SK-N-SH (cell line): ENCODE measurements around the gene KRTAP20-3. TPM values are rescaled to one million over a fixed set of nuclear protein-coding genes. Genes with fewer than 3 reads are reported as not detected.

Experiments
- CTCF ChIA-PET: fragments of 300-600, 350-600 bp; formaldehyde crosslinking; extraction: SDS; loops from one replicate; lab custom pipeline; 2021; lab: Yijun Ruan, JAX
- POLR2A ChIA-PET: fragments of 350-600 bp; sonication (Branson Sonifier 250); formaldehyde crosslinking; extraction: SDS; loops from one replicate; lab custom pipeline; 2020; ENCODE audit warnings: antibody characterized with exemption, inconsistent platforms; lab: Yijun Ruan, JAX
- DNase-seq: peaks from one replicate; pipeline ENCODE4 v3.0.0; 2012
- H2AFZ ChIP-seq: fragments of 200-600 bp; sonication (generic); 2 replicates; pipeline ENCODE4 v1.8.1; 2016; ENCODE audit warnings: antibody characterized with exemption, mild to moderate bottlenecking, low read depth
- H3F3A ChIP-seq: fragments of 200-600 bp; sonication (generic); replicated peaks from 2 replicates; pipeline ENCODE3; 2016; ENCODE audit warnings: antibody characterized with exemption, mild to moderate bottlenecking; ENCODE audit not compliant: insufficient read depth
- H3K27ac ChIP-seq, 2 experiments: fragments of 200-500 bp in 1 of 2; fragments of 200-600 bp in 1 of 2; sonication (Bioruptor generic) in 1 of 2; sonication (generic), shearing (Covaris generic) in 1 of 2; 2 replicates each; pipeline versions ENCODE4 v1.5.1 to v1.6.1; 2014 to 2016; ENCODE audit warnings: low read depth in 2 of 2, inconsistent platforms in 1 of 2, low read length in 1 of 2, mild to moderate bottlenecking in 1 of 2, mixed read lengths in 1 of 2
- H3K27me3 ChIP-seq: fragments of 200-600 bp; sonication (generic), shearing (Covaris generic); 2 replicates; pipeline ENCODE4 v1.6.1; 2016; ENCODE audit warnings: mixed run types; ENCODE audit not compliant: insufficient read depth
- H3K36me3 ChIP-seq, 2 experiments: fragments of 200-500 bp in 1 of 2; fragments of 200-600 bp in 1 of 2; sonication (Bioruptor generic) in 1 of 2; sonication (generic) in 1 of 2; replicated peaks in 1 of 2; 2 replicates each; pipeline versions ENCODE3 to v1.5.1; 2014 to 2016; ENCODE audit warnings: low read length in 1 of 2, mild to moderate bottlenecking in 1 of 2; ENCODE audit not compliant: insufficient read depth in 2 of 2, control insufficient read depth in 1 of 2
- H3K4me1 ChIP-seq, 2 experiments: fragments of 200-500 bp in 1 of 2; fragments of 200-600 bp in 1 of 2; sonication (Bioruptor generic) in 1 of 2; sonication (generic), shearing (Covaris generic) in 1 of 2; 2 replicates each; pipeline versions ENCODE4 v1.5.1 to v1.6.1; 2014 to 2016; ENCODE audit warnings: low read depth in 1 of 2, low read length in 1 of 2, mixed run types in 1 of 2; ENCODE audit not compliant: insufficient read depth in 2 of 2, control insufficient read depth in 1 of 2
- H3K4me2 ChIP-seq: fragments of 200-600 bp; sonication (generic), shearing (Covaris generic); 2 replicates; pipeline ENCODE4 v1.6.1; 2017; ENCODE audit warnings: mixed run types
- H3K4me3 ChIP-seq, 2 experiments: fragments of 200-500 bp in 1 of 2; fragments of 200-600 bp in 1 of 2; sonication (Bioruptor generic) in 1 of 2; sonication (generic), shearing (Covaris generic) in 1 of 2; 2 replicates each; pipeline versions ENCODE4 v1.5.1 to v1.8.1; 2014 to 2016; ENCODE audit warnings: low read depth in 2 of 2, inconsistent platforms in 1 of 2, low read length in 1 of 2, mild to moderate bottlenecking in 1 of 2, mixed read lengths in 1 of 2, moderate library complexity in 1 of 2
- H3K79me2 ChIP-seq: fragments of 200-600 bp; sonication (generic); 2 replicates; pipeline ENCODE4 v1.8.1; 2017; ENCODE audit warnings: mild to moderate bottlenecking; ENCODE audit not compliant: insufficient read depth
- H3K9ac ChIP-seq: fragments of 200-600 bp; sonication (generic); 2 replicates; pipeline ENCODE4 v1.6.1; 2017; ENCODE audit warnings: mixed run types
- H3K9me2 ChIP-seq: fragments of 200-600 bp; sonication (generic); 2 replicates; pipeline ENCODE4 v1.6.1; 2017; ENCODE audit warnings: mixed run types
- H3K9me3 ChIP-seq: fragments of 200-600 bp; sonication (generic); 2 replicates; pipeline ENCODE4 v1.6.1; 2017; ENCODE audit warnings: mixed run types, mild to moderate bottlenecking, moderate library complexity
- H4K20me1 ChIP-seq: fragments of 200-600 bp; sonication (generic); 2 replicates; pipeline ENCODE4 v1.6.1; 2017; ENCODE audit warnings: mild to moderate bottlenecking, mixed run types; ENCODE audit not compliant: insufficient read depth
- EZH2phosphoT487 ChIP-seq: fragments of 200-600 bp; sonication (generic); IDR thresholded peaks from 2 replicates; pipeline ENCODE4 v1.6.1; 2017; ENCODE audit warnings: low read depth, mixed run types, mild to moderate bottlenecking, antibody characterized with exemption, moderate library complexity, borderline replicate concordance
- FOSL2 ChIP-seq: IDR thresholded peaks from 2 replicates; pipeline ENCODE4 v1.4.0; 2012; ENCODE audit warnings: low read depth, mild to moderate bottlenecking, moderate library complexity, borderline replicate concordance
- FOXJ3 ChIP-seq: sonication (generic); formaldehyde crosslinking; IDR thresholded peaks from 2 replicates; pipeline ENCODE4 v1.5.1; 2020; ENCODE audit warnings: mild to moderate bottlenecking, missing genetic modification reagents
- FOXM1 ChIP-seq: IDR thresholded peaks from 2 replicates; pipeline ENCODE4 v1.4.0; 2012; ENCODE audit warnings: low read depth, mild to moderate bottlenecking
- GABPA ChIP-seq: IDR thresholded peaks from 2 replicates; pipeline ENCODE4 v1.4.0; 2012; ENCODE audit warnings: low read depth, mild to moderate bottlenecking
- MEF2A ChIP-seq: IDR thresholded peaks from 2 replicates; pipeline ENCODE4 v1.4.0; 2012; ENCODE audit warnings: low read depth, borderline replicate concordance
- NRF1 ChIP-seq: IDR thresholded peaks from 2 replicates; pipeline ENCODE4 v1.6.1; 2012; ENCODE audit warnings: low read depth, mild to moderate bottlenecking, low read length
- POLR2AphosphoS5 ChIP-seq: IDR thresholded peaks from 2 replicates; pipeline ENCODE4 v1.6.1; 2012; ENCODE audit warnings: low read depth, low read length
- SIN3A ChIP-seq: IDR thresholded peaks from 2 replicates; pipeline ENCODE4 v1.6.1; 2012; ENCODE audit warnings: low read depth, mild to moderate bottlenecking, low read length, moderate library complexity, borderline replicate concordance
- SMC3 ChIP-seq: IDR thresholded peaks from 2 replicates; pipeline ENCODE4 v1.6.1; 2012; ENCODE audit warnings: low read depth, low read length, improper control_type of control experiment
- YY1 ChIP-seq: IDR thresholded peaks from 2 replicates; pipeline ENCODE4 v1.4.0; 2012; ENCODE audit warnings: low read depth, mild to moderate bottlenecking
- WGBS: methylation state at CpG from one replicate; pipeline ENCODE4 v1.1.6; 2017; ENCODE audit warnings: low lambda C conversion rate; 5-methylcytosine and 5-hydroxymethylcytosine counted together
- polyA plus RNA-seq, 3 experiments: library from polyadenylated mRNA; depleted of rRNA; stranded (reverse); fragments of >200 nt; gene quantifications; 2 replicates each; pipeline ENCODE4 v1.2.3, GENCODE V29; 2012
- TF ChIP-seq, protein P1 (sequence below): IDR thresholded peaks from 2 replicates; pipeline ENCODE4 v1.4.0; 2012; ENCODE audit warnings: low read depth, borderline replicate concordance
- TF ChIP-seq, protein P2 (sequence below): IDR thresholded peaks from 2 replicates; pipeline ENCODE4 v1.4.0; 2012; ENCODE audit warnings: low read depth, borderline replicate concordance
- TF ChIP-seq, protein P3 (sequence below): fragments of 150-350 bp; IDR thresholded peaks from 2 replicates; pipeline ENCODE4 v1.6.1; 2017; ENCODE audit warnings: antibody characterized with exemption, low read length, low read depth, borderline replicate concordance
- TF ChIP-seq, protein P4 (sequence below): IDR thresholded peaks from 2 replicates; pipeline ENCODE4 v1.4.0; 2012; ENCODE audit warnings: low read depth
- TF ChIP-seq, protein P5 (sequence below): fragments of 200-600 bp; sonication (generic); IDR thresholded peaks from 2 replicates; pipeline ENCODE4 v1.6.1; 2017; ENCODE audit warnings: antibody characterized with exemption, mild to moderate bottlenecking, moderate library complexity
- TF ChIP-seq, protein P6 (sequence below): IDR thresholded peaks from 2 replicates; pipeline ENCODE4 v1.6.1; 2012; ENCODE audit warnings: mild to moderate bottlenecking, low read depth, low read length, moderate library complexity

The KRTAP20-3 gene
- polyA plus RNA-seq, 1 of the 3 experiments (the other 2 are of a cell fraction), result not detected

DNA sequence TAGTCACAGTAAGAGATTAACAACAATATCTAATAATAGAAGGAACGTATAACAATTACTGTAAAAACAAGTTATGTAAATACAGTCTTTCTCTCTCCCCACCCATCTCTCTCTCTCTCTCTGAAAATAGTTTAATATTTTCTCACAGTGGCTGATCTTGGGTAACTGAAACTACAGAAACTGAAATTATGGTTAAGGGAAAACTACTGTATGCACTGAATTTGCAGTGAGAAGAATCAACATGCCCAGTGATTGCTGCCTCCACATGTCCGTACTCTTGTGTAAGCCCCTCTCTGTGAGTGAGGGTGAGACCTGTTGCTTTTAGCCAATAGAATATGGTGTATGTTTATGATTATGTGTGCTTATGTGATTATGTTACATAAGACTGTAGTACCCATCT, 30.5 kb upstream of the KRTAP20-3 start (continued):
- TF ChIP-seq, protein P1, sequence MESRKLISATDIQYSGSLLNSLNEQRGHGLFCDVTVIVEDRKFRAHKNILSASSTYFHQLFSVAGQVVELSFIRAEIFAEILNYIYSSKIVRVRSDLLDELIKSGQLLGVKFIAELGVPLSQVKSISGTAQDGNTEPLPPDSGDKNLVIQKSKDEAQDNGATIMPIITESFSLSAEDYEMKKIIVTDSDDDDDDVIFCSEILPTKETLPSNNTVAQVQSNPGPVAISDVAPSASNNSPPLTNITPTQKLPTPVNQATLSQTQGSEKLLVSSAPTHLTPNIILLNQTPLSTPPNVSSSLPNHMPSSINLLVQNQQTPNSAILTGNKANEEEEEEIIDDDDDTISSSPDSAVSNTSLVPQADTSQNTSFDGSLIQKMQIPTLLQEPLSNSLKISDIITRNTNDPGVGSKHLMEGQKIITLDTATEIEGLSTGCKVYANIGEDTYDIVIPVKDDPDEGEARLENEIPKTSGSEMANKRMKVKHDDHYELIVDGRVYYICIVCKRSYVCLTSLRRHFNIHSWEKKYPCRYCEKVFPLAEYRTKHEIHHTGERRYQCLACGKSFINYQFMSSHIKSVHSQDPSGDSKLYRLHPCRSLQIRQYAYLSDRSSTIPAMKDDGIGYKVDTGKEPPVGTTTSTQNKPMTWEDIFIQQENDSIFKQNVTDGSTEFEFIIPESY, result no peak
- no peak for TF ChIP-seq FOXJ3 (CRISPR knock-in tag)
- TF ChIP-seq, protein P2, sequence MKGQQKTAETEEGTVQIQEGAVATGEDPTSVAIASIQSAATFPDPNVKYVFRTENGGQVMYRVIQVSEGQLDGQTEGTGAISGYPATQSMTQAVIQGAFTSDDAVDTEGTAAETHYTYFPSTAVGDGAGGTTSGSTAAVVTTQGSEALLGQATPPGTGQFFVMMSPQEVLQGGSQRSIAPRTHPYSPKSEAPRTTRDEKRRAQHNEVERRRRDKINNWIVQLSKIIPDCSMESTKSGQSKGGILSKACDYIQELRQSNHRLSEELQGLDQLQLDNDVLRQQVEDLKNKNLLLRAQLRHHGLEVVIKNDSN, result no peak

DNA sequence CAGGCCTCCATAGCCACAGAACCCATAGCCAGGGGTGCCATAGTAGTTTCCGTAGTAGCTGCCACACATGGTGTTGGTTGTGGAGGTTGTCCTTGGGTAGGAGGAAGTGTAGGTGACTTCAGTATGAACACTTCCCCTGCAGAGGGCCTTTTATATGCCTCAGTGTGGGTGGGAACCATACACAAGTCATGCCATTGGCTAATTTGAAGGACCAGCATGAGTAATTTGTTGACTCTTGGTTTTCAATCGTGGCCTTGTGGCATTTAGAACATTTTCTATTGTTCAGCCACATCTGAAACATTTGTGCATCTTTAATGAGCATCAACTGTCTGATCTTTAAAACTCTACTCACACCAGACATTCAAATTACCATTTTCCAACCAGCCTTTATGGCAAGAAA, 28.8 kb upstream of the KRTAP20-3 start, which contains the start of gene KRTAP6-1:
KRTAP6-1 (minus strand) TSS at position 95 of the 400 bp plus-strand sequence; CDS start at position 69, 26 bp downstream.
- CTCF ChIA-PET, result no interaction called here
- Histone ChIP-seq H3K27me3 (no peaks in the 10 kb centered on the region), H3K9me2 (no peaks in the 10 kb centered on the region), H4K20me1 (no peaks in the 10 kb centered on the region), H2AFZ (no peak within 1 kb of the TSS), H3K4me3 (no peak within 1 kb of the TSS), H3F3A (no peaks in the 10 kb centered on the region), H3K9ac (no peak within 1 kb of the TSS), H3K36me3 (no peaks in the 10 kb centered on the region), H3K4me1 (no peaks in the 10 kb centered on the region), H3K4me2 (no peak within 1 kb of the TSS), H3K79me2 (no peaks in the 10 kb centered on the region), H3K9me3 (no peaks in the 10 kb centered on the region), H3K27ac (no peak within 1 kb of the TSS)
- POLR2A ChIA-PET, result no interaction called here
- 14% methylated on average over 2 of the region's 2 CpGs for WGBS
- DNase-seq, result no peak
- TF ChIP-seq, protein P2, result no peak
- no peak for TF ChIP-seq POLR2AphosphoS5
- TF ChIP-seq SMC3, result no peak
- TF ChIP-seq, protein P3, sequence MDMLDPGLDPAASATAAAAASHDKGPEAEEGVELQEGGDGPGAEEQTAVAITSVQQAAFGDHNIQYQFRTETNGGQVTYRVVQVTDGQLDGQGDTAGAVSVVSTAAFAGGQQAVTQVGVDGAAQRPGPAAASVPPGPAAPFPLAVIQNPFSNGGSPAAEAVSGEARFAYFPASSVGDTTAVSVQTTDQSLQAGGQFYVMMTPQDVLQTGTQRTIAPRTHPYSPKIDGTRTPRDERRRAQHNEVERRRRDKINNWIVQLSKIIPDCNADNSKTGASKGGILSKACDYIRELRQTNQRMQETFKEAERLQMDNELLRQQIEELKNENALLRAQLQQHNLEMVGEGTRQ, result no peak
- TF ChIP-seq SIN3A, result no peak
- TF ChIP-seq FOXJ3 (CRISPR knock-in tag), result no peak
- TF ChIP-seq FOXM1, result no peak
- no peak for TF ChIP-seq MEF2A
- no peak for TF ChIP-seq FOSL2
- TF ChIP-seq, protein P4, sequence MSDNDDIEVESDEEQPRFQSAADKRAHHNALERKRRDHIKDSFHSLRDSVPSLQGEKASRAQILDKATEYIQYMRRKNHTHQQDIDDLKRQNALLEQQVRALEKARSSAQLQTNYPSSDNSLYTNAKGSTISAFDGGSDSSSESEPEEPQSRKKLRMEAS, result no peak
- TF ChIP-seq, protein P5, sequence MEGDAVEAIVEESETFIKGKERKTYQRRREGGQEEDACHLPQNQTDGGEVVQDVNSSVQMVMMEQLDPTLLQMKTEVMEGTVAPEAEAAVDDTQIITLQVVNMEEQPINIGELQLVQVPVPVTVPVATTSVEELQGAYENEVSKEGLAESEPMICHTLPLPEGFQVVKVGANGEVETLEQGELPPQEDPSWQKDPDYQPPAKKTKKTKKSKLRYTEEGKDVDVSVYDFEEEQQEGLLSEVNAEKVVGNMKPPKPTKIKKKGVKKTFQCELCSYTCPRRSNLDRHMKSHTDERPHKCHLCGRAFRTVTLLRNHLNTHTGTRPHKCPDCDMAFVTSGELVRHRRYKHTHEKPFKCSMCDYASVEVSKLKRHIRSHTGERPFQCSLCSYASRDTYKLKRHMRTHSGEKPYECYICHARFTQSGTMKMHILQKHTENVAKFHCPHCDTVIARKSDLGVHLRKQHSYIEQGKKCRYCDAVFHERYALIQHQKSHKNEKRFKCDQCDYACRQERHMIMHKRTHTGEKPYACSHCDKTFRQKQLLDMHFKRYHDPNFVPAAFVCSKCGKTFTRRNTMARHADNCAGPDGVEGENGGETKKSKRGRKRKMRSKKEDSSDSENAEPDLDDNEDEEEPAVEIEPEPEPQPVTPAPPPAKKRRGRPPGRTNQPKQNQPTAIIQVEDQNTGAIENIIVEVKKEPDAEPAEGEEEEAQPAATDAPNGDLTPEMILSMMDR, result no peak
- TF ChIP-seq EZH2phosphoT487, result no peak
- TF ChIP-seq GABPA, result no peak
- TF ChIP-seq NRF1, result no peak
- TF ChIP-seq, protein P1, result no peak
- TF ChIP-seq YY1, result no peak
- TF ChIP-seq, protein P6, sequence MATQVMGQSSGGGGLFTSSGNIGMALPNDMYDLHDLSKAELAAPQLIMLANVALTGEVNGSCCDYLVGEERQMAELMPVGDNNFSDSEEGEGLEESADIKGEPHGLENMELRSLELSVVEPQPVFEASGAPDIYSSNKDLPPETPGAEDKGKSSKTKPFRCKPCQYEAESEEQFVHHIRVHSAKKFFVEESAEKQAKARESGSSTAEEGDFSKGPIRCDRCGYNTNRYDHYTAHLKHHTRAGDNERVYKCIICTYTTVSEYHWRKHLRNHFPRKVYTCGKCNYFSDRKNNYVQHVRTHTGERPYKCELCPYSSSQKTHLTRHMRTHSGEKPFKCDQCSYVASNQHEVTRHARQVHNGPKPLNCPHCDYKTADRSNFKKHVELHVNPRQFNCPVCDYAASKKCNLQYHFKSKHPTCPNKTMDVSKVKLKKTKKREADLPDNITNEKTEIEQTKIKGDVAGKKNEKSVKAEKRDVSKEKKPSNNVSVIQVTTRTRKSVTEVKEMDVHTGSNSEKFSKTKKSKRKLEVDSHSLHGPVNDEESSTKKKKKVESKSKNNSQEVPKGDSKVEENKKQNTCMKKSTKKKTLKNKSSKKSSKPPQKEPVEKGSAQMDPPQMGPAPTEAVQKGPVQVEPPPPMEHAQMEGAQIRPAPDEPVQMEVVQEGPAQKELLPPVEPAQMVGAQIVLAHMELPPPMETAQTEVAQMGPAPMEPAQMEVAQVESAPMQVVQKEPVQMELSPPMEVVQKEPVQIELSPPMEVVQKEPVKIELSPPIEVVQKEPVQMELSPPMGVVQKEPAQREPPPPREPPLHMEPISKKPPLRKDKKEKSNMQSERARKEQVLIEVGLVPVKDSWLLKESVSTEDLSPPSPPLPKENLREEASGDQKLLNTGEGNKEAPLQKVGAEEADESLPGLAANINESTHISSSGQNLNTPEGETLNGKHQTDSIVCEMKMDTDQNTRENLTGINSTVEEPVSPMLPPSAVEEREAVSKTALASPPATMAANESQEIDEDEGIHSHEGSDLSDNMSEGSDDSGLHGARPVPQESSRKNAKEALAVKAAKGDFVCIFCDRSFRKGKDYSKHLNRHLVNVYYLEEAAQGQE, result no peak
